Measurements from ENCODE around the gene SLC7A4. TPM values are rescaled to one million over a fixed set of nuclear protein-coding genes. Genes with fewer than 3 reads are reported as not detected.

SLC7A4 gene
- total and polyA plus RNA-seq, 2 donors (not counting 1 experiment from before 2014, with no cell fraction given): not detected

- peaks cover 0 to 24% of the 10 kb centered on the region in 2 experiments for H3K36me3 ChIP-seq (replicated peaks in 1 of 2; ENCODE audit: control extremely low read depth in 1 of 2, control insufficient read depth in 1 of 2, extremely low read depth in 1 of 2, insufficient read depth in 2 of 2, low read length in 1 of 2)
- CTCF ChIA-PET: no interaction called here
Measured at GRCh38 chr22:20998411-20999336, 33.7 kb downstream of the SLC7A4 start.

More at GRCh38 chr22:20998411-20999336, 33.7 kb downstream of the SLC7A4 start:
- Mint-ChIP-seq H3K4me1 (peaks cover 30% of the 10 kb centered on the region), H3K4me3 (no peak overlapping the region), H3K9me3 (ENCODE audit: insufficient read depth) (no peaks in the 10 kb centered on the region), H3K27ac (peak overlapping the region; percentile 76), H3K27me3 (no peaks in the 10 kb centered on the region)
- no peak overlapping the region for H3K9ac ChIP-seq (ENCODE audit: low read length)
- intact Hi-C loops (cut with micrococcal nuclease): no loop called here
- no peak overlapping the region for H3K4me3 ChIP-seq (ENCODE audit: control extremely low read depth in 1 of 5, extremely low read depth in 1 of 5, insufficient read depth in 1 of 5, low read depth in 2 of 5, low read length in 4 of 5)
- H3K9me3 ChIP-seq (ENCODE audit: control extremely low read depth in 1 of 3, control insufficient read depth in 2 of 3, insufficient read depth in 1 of 3, low read length in 2 of 3): peaks cover 0 to 5% (median 0%) of the 10 kb centered on the region in 3 donors
- H3K27me3 ChIP-seq (replicated peaks in 1 of 4; ENCODE audit: control extremely low read depth in 1 of 4, control insufficient read depth in 3 of 4, insufficient read depth in 4 of 4, low read length in 3 of 4): no peaks in the 10 kb centered on the region
- 79% methylated on average over 6 of the region's 7 CpGs for WGBS (ENCODE audit: insufficient coverage)
- H3K27ac ChIP-seq (ENCODE audit: low read length in 2 of 2): no peak overlapping the region
- H3K79me2 ChIP-seq (ENCODE audit: control insufficient read depth, insufficient read depth, low read length): peaks cover 18% of the 10 kb centered on the region
- ATAC-seq (ENCODE audit: low read depth) (no peak), DNase-seq (no peak)
- peaks cover 24% of the 10 kb centered on the region for H4K20me1 ChIP-seq (ENCODE audit: control insufficient read depth, insufficient read depth, low read length, poor library complexity, severe bottlenecking)
- H3K4me2 ChIP-seq (replicated peaks; ENCODE audit: low read depth, low read length, poor library complexity, severe bottlenecking): no peak overlapping the region
- H3K4me1 ChIP-seq (ENCODE audit: control insufficient read depth in 2 of 2, insufficient read depth in 2 of 2, low read length in 2 of 2): peaks cover 24 to 31% of the 10 kb centered on the region in 2 donors
- no peak overlapping the region for H2AFZ ChIP-seq (ENCODE audit: insufficient read depth, low read depth, low read length, poor library complexity, severe bottlenecking)
- TF ChIP-seq, protein P1, sequence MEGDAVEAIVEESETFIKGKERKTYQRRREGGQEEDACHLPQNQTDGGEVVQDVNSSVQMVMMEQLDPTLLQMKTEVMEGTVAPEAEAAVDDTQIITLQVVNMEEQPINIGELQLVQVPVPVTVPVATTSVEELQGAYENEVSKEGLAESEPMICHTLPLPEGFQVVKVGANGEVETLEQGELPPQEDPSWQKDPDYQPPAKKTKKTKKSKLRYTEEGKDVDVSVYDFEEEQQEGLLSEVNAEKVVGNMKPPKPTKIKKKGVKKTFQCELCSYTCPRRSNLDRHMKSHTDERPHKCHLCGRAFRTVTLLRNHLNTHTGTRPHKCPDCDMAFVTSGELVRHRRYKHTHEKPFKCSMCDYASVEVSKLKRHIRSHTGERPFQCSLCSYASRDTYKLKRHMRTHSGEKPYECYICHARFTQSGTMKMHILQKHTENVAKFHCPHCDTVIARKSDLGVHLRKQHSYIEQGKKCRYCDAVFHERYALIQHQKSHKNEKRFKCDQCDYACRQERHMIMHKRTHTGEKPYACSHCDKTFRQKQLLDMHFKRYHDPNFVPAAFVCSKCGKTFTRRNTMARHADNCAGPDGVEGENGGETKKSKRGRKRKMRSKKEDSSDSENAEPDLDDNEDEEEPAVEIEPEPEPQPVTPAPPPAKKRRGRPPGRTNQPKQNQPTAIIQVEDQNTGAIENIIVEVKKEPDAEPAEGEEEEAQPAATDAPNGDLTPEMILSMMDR (IDR thresholded peaks at IDR 0.05): no peak
- no peak for TF ChIP-seq EZH2 (IDR thresholded peaks at IDR 0.05; ENCODE audit: borderline replicate concordance, insufficient read depth, low read depth, low read length, poor library complexity, severe bottlenecking)
- POLR2A ChIA-PET: no interaction called here

All from B cell (primary cell).